Activated T-cell treated with anti-CD3 and anti-CD28 coated beads, Interleukin-2, amount 50 U/mL, for 24 hours (primary cell): ENCODE results near the gene MAGI1.

Source experiments
- DNase-seq: peaks from one replicate; pipeline ENCODE4 v3.0.0-alpha.2; 2020
- H3K27ac Mint-ChIP-seq: 2 replicates; pipeline ENCODE4 v1.8.0; 2020; ENCODE audit warnings: mild to moderate bottlenecking, mixed read lengths
- H3K27me3 Mint-ChIP-seq: 2 replicates; pipeline ENCODE4 v1.8.0; 2020; ENCODE audit warnings: mixed read lengths
- H3K36me3 Mint-ChIP-seq: 2 replicates; pipeline ENCODE4 v1.8.0; 2020; ENCODE audit warnings: low read depth, mixed read lengths
- H3K4me1 Mint-ChIP-seq: 2 replicates; pipeline ENCODE4 v1.8.0; 2020; ENCODE audit warnings: low read depth, mixed read lengths
- H3K4me3 Mint-ChIP-seq: 2 replicates; pipeline ENCODE4 v1.8.0; 2020; ENCODE audit warnings: mild to moderate bottlenecking, moderate library complexity, mixed read lengths
- H3K9me3 Mint-ChIP-seq: 2 replicates; pipeline ENCODE4 v1.8.0; 2020; ENCODE audit warnings: mixed read lengths

Gene MAGI1

DNA sequence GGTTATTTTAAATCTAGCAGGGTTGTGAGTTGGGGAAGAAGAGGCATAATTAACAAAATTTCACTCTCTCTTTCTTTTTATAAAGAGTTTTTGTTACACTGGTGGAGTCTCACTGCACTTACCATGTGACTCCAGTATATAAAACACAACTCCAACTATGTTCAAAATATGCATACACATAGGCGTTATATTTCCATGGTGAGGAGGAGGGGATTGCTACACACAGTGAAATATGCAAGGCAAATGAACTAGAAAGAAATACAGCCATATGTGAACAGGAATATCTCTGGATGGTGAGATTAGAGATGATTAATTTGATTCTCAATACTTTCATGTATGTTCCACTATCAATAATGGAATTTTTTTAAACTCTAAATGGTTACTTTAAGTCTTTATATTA is 385.0 kb downstream of the MAGI1 start:
- Mint-ChIP-seq H3K4me3 (no peak overlapping the region), H3K27ac (no peak overlapping the region), H3K9me3 (peaks cover 9% of the 10 kb centered on the region), H3K4me1 (no peaks in the 10 kb centered on the region), H3K27me3 (no peaks in the 10 kb centered on the region), H3K36me3 (no peaks in the 10 kb centered on the region)
- no peak for DNase-seq

DNA sequence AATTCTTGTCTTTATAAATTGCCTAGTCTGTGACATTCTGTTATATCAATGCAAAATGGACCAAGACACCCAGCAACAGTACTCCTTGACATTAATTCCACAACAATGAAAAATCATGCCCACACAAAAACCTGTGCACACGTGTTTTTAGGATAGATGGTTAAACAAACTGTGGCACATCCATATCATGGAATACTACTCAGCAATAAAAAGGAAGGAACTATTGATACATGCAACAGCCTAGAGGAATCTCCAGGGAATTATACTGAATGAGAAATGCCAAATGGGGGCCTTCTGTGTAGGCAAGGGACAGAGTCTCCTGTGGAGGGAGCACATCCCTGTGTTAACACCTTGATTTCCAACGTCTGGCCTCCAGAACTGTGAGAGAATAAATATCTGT is 388.5 kb downstream of the MAGI1 start:
- H3K4me1 Mint-ChIP-seq: no peaks in the 10 kb centered on the region
- no peaks in the 10 kb centered on the region for H3K27me3 Mint-ChIP-seq
- H3K9me3 Mint-ChIP-seq: peaks cover 28% of the 10 kb centered on the region
- DNase-seq: no peak
- no peak overlapping the region for H3K27ac Mint-ChIP-seq
- H3K4me3 Mint-ChIP-seq: no peak overlapping the region
- no peaks in the 10 kb centered on the region for H3K36me3 Mint-ChIP-seq

DNA sequence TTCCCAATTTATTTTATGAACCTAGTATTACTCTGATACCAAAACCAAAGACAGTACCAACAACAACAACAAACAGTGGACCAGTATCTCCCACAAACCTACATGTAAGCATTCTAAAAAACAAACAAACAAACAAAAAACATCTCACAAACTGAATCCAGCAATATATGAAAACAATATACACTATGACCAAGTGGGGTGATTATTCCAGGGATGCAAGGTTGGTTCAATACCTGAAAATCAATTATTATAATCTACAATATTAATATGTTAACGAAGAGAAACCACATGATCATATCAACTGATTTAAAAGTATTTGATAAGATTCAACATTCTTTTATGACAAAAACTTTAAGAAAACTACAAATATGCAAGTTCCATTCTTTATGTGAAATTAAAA is 391.3 kb downstream of the MAGI1 start:
- no peaks in the 10 kb centered on the region for H3K27me3 Mint-ChIP-seq
- H3K4me1 Mint-ChIP-seq: no peaks in the 10 kb centered on the region
- H3K9me3 Mint-ChIP-seq: peaks cover 24% of the 10 kb centered on the region
- no peak overlapping the region for H3K27ac Mint-ChIP-seq
- no peaks in the 10 kb centered on the region for H3K36me3 Mint-ChIP-seq
- no peak overlapping the region for H3K4me3 Mint-ChIP-seq
- no peak for DNase-seq

DNA sequence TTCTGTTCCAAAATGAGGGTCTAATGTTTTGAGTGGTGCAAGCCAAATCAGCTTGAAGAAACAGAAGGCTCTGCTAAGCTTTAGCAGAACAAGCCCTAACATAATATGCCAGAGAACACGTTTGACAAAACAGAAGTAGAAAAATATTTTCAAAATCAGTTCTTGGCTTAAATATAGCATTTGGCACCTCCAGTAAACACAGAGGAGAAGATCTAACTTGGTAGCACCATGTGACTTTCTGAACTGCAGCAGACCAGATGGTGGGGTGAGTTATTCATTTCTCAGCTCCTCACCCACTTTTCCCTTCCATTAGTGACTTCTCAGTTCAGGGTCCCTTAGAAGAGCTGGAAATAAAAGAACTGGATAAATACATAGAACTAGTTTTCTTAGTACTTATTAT is 395.8 kb downstream of the MAGI1 start:
- no peaks in the 10 kb centered on the region for H3K36me3 Mint-ChIP-seq
- H3K4me3 Mint-ChIP-seq: no peak overlapping the region
- no peaks in the 10 kb centered on the region for H3K27me3 Mint-ChIP-seq
- H3K27ac Mint-ChIP-seq: no peak overlapping the region
- peaks cover 23% of the 10 kb centered on the region for H3K9me3 Mint-ChIP-seq
- DNase-seq: no peak
- no peaks in the 10 kb centered on the region for H3K4me1 Mint-ChIP-seq

DNA sequence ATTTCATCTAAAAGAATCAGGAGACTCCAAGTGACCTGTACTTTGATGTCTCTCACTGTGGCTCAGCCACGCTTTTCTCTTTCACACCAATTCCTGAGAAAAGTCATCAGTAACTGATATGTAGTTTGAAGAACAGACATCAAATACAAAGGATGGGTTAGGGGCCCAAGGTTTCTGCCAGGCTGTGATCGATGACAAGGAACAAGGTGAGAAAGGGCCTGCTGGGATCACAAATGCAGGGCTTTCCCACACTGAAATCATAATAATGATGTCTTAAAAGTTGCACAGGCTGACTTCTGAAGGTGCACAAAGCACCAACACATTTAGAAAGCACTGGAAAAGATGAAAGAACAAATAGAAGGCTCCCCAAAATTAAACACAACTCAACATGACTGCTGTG is 396.9 kb downstream of the MAGI1 start:
- H3K4me1 Mint-ChIP-seq: no peaks in the 10 kb centered on the region
- no peak overlapping the region for H3K27ac Mint-ChIP-seq
- H3K36me3 Mint-ChIP-seq: no peaks in the 10 kb centered on the region
- no peak overlapping the region for H3K4me3 Mint-ChIP-seq
- H3K9me3 Mint-ChIP-seq: peaks cover 15% of the 10 kb centered on the region
- no peaks in the 10 kb centered on the region for H3K27me3 Mint-ChIP-seq
- DNase-seq: no peak

DNA sequence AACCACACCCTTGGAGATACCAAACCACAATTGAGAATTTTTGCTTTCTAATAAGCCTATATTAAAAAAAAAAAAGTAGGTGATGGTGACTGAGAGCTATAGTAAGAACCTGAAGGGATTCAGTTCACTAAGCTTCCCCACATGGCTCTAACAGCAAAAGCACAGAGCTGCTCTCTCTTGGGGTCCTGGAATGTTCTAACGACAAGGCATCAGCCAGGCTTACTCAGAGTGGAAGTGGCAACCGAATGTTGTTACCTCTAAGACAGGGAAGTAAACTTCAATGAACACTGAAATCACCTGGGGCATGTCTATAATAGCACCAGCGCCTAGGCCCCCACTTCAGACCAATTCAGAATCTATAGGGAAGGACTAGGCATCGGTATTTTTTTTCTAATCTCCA is 397.7 kb downstream of the MAGI1 start:
- DNase-seq: no peak
- H3K27me3 Mint-ChIP-seq: no peaks in the 10 kb centered on the region
- H3K9me3 Mint-ChIP-seq: peaks cover 8% of the 10 kb centered on the region
- no peaks in the 10 kb centered on the region for H3K36me3 Mint-ChIP-seq
- H3K4me1 Mint-ChIP-seq: no peaks in the 10 kb centered on the region
- H3K27ac Mint-ChIP-seq: no peak overlapping the region
- no peak overlapping the region for H3K4me3 Mint-ChIP-seq

DNA sequence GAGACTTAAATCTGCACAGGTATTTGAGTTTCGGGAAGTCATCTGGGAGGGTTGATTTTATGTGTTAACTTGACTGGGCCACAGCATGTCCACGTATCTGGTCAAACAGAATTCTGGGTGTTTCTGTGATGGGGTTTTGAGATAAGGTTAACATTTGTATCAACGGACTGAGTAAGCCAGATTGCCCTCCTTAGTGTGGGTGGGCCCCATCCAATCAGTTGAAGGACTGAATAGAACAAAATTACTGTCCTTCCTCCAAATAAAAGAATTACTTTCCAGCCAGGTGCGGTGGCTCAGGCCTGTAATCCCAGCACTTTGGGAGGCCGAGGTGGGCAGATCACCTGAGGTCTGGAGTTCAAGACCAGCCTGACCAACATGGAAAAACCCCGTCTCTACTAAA is 399.3 kb downstream of the MAGI1 start:
- no peak overlapping the region for H3K4me3 Mint-ChIP-seq
- H3K9me3 Mint-ChIP-seq: peaks cover 19% of the 10 kb centered on the region
- DNase-seq: no peak
- no peaks in the 10 kb centered on the region for H3K4me1 Mint-ChIP-seq
- H3K27ac Mint-ChIP-seq: no peak overlapping the region
- H3K27me3 Mint-ChIP-seq: no peaks in the 10 kb centered on the region
- no peaks in the 10 kb centered on the region for H3K36me3 Mint-ChIP-seq

DNA sequence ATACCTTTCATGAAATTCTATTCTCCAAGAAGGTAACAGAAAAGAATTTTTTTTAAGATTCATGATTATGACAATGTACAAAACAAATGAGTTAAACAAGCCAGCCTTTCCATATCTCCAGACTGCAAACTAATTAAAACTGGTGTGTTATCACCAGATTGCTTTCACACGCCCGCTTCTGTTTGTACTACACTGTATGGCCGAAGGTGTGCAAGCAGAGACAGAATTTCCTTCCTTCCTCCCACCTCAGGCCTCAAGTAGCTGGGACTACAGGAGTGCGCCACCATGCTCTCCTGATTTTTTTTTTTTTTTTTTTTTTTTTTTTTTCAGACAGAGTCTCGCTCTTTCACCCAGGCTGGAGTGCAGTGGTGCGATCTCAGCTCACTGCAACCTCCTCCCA is 400.4 kb downstream of the MAGI1 start:
- Mint-ChIP-seq H3K27me3 (no peaks in the 10 kb centered on the region), H3K4me3 (no peak overlapping the region), H3K27ac (no peak overlapping the region), H3K4me1 (no peaks in the 10 kb centered on the region), H3K9me3 (peaks cover 20% of the 10 kb centered on the region), H3K36me3 (no peaks in the 10 kb centered on the region)
- DNase-seq: no peak

DNA sequence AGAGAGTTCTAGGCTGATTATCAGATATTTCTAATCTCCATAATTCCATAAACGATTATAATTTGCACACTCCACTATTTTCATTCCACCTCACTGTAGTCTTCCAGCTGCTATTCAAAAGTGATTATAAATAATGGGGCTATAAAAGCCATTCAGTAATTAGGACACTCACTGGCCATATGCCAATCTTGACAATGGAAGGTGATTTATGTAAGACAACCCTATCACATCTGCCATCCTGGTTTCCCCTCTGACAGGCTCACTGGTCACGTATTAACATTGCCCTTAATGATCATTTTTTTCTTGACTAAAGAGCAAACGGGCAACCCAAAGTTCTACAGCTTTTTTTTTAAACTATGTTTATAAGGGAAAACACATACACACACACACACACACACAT is 402.4 kb downstream of the MAGI1 start:
- no peak overlapping the region for H3K27ac Mint-ChIP-seq
- H3K27me3 Mint-ChIP-seq: no peaks in the 10 kb centered on the region
- no peaks in the 10 kb centered on the region for H3K4me1 Mint-ChIP-seq
- H3K4me3 Mint-ChIP-seq: no peak overlapping the region
- H3K9me3 Mint-ChIP-seq: peaks cover 19% of the 10 kb centered on the region
- no peaks in the 10 kb centered on the region for H3K36me3 Mint-ChIP-seq
- no peak for DNase-seq

DNA sequence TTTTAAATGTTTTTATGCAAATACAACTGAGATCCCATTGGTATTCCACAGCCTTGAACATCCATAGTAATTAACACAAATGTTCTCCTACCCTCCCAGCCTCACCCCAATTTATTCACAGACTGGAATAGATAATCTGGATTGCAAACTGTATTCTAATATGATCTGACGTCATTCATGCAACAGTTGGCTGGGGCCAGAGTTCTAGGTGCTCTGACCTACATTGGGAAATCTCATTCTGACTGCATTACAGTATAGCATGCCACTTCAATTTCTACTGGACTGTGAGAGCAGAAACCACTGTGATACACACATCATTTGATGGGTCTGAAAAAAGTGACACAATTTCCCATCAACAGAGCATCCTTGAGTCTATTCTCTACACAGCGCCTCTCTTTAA is 403.1 kb downstream of the MAGI1 start:
- no peaks in the 10 kb centered on the region for H3K27me3 Mint-ChIP-seq
- no peak for DNase-seq
- no peak overlapping the region for H3K4me3 Mint-ChIP-seq
- no peaks in the 10 kb centered on the region for H3K36me3 Mint-ChIP-seq
- H3K4me1 Mint-ChIP-seq: no peaks in the 10 kb centered on the region
- no peak overlapping the region for H3K27ac Mint-ChIP-seq
- H3K9me3 Mint-ChIP-seq: peaks cover 19% of the 10 kb centered on the region

DNA sequence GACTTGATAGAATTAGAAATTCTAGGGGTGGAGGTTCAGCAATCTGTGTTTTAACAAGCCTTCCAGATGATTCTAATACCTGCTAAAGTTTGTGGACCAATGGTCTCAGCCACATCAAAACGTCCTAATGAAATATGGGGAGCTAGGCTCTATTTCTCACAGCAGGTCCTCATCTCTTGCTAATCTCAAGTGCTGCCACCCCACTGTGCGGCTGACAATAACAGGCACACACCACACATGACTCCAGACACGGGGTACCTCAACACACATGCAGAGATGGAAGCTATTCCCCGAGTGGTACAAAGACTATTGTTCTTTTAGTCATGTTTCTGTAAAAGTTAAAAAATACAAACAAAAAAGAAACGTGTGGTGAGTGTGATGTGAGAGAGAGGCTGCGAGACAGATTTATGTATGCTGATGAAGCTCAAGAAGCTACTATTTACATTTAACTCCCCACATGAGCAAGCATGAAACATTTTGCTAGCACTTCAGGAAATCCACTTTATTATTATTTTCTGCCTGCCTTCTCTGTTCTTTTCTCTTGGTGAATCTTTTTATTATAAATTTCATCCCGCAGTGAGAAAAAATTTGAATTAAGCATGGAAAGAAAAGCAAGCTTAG is 405.6 kb downstream of the MAGI1 start:
- no peak for DNase-seq
- Mint-ChIP-seq H3K4me1 (no peaks in the 10 kb centered on the region), H3K4me3 (no peak overlapping the region), H3K27me3 (no peaks in the 10 kb centered on the region), H3K9me3 (peaks cover 15% of the 10 kb centered on the region), H3K36me3 (no peaks in the 10 kb centered on the region), H3K27ac (no peak overlapping the region)

DNA sequence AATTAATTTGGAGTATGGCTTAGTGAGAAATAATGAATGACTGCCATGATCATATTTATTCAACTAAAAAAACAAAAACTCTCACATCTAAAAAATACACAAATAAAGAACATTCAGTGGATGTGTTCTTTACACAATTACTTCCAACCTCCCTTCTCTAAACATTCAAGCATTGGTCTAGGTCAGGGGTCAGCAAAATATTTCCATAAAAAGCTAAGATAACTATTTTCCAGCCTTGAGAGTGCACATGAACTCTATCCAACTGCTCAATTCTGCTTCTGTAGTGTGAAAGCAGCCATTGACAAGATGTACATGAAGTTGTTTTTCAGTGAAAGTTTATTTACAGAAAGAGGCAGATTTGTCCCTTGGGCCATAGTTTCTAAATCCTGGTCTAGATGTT is 406.3 kb downstream of the MAGI1 start:
- Mint-ChIP-seq H3K27ac (no peak overlapping the region), H3K9me3 (peaks cover 15% of the 10 kb centered on the region), H3K36me3 (no peaks in the 10 kb centered on the region), H3K27me3 (no peaks in the 10 kb centered on the region), H3K4me3 (no peak overlapping the region), H3K4me1 (no peaks in the 10 kb centered on the region)
- DNase-seq: no peak

DNA sequence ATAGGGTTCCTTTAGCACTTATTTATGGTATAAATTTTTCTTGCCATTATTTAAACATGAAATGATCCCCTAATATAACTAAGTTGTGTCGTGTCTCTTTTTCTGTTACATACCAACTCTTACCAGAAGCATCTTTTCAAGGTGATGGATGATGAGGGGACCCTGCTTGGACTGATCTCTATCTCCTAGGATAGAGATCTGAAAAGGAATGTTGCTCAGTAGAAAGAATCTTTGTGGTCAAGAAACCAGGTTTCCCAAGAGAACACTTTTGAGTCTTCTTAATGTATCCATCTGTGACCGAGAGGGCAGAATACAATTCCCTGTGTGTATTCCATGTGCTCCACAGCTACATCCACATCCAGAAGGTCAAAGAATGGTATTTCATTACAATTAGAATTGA is 409.7 kb downstream of the MAGI1 start:
- Mint-ChIP-seq H3K9me3 (peaks cover 3% of the 10 kb centered on the region), H3K36me3 (no peaks in the 10 kb centered on the region), H3K27ac (no peak overlapping the region), H3K4me3 (no peak overlapping the region), H3K4me1 (no peaks in the 10 kb centered on the region), H3K27me3 (no peaks in the 10 kb centered on the region)
- no peak for DNase-seq

DNA sequence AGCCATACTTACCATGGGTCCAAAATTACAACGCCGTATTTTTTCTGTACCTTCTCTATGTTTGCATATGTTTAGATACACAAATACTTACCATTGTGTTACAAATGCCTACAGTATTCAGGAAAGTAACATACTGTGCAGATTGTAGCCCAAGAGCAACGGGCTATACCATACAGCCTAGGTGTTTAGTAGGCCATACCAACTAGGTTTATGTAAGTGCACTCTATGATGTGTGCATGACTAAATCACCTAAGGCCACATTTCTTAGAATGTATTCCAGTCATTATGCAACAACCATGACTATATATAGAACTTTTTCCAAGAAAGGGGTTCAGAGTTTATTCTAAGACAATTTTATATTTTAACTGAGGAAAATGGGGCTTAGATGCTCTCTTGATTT is 411.7 kb downstream of the MAGI1 start:
- DNase-seq: no peak
- Mint-ChIP-seq H3K27ac (no peak overlapping the region), H3K27me3 (no peaks in the 10 kb centered on the region), H3K9me3 (no peaks in the 10 kb centered on the region), H3K36me3 (no peaks in the 10 kb centered on the region), H3K4me1 (no peaks in the 10 kb centered on the region), H3K4me3 (no peak overlapping the region)

DNA sequence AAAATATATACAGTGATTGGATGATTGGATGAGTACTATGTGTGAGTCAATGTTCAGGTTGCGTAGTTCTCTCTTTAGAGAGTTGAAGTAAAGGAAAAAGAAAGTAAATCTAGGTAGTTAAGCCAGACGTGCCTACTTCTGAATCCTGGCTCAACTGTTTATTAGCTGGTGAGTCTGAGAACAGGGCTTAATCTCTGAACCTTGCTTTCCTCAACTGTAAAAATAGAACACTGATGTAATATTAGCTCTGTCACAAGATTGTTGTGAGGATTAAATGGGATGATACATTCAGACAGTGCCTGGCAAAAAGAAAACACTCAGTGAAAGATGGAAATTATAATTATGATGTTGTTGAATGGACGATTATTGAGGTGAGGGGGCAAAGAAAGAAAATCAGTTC is 413.4 kb downstream of the MAGI1 start:
- Mint-ChIP-seq H3K4me3 (no peak overlapping the region), H3K27ac (no peak overlapping the region), H3K36me3 (no peaks in the 10 kb centered on the region), H3K27me3 (no peaks in the 10 kb centered on the region), H3K9me3 (no peaks in the 10 kb centered on the region), H3K4me1 (no peaks in the 10 kb centered on the region)
- DNase-seq: no peak

DNA sequence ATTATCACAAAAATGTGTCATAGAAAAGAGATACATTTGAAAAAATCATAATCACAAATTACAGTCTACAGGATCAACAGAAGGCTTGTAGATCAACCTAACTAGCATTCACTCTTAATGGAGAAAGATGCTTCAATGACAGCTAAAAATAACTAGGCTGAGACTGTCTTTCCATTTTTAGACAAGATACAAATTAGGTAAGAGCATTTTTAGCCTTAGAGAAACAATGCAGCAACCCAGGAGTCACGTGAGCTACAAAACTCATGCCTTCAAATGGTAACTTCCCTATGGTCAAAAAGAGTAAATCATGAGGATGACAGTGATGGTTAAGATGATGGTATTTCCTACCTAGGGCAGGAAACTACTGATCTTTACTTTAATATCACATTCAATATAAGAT is 415.4 kb downstream of the MAGI1 start:
- no peak overlapping the region for H3K27ac Mint-ChIP-seq
- H3K4me1 Mint-ChIP-seq: no peaks in the 10 kb centered on the region
- no peak for DNase-seq
- no peaks in the 10 kb centered on the region for H3K36me3 Mint-ChIP-seq
- no peaks in the 10 kb centered on the region for H3K27me3 Mint-ChIP-seq
- H3K9me3 Mint-ChIP-seq: no peaks in the 10 kb centered on the region
- no peak overlapping the region for H3K4me3 Mint-ChIP-seq
